ENCODE data around the gene ARMH4. TPM values are rescaled to one million over a fixed set of nuclear protein-coding genes. Genes with fewer than 3 reads are reported as not detected.

ARMH4 gene
- total and polyA plus RNA-seq, 4 donors = 0.38 to 3.2 (median 0.54) TPM

DNA sequence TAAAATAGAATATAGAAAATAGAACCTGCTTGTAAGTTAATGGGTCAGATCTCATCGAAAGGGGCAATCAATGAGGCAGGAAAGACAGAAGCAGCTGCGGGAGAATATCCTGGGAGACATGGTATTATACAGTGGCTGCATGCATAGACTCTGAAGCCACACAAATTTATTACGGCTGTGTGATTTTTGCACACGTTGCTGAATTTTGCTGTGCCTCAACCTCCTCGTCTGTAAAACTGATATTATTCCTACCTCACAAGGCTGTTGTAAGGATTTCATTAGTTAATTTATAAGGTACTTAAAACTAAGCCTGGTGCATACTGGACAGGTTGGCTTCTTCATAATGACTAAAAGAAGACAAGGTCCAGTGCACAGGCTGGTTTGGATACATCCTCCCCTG is 52.3 kb downstream of the ARMH4 start:
- TF ChIP-seq, protein P1, sequence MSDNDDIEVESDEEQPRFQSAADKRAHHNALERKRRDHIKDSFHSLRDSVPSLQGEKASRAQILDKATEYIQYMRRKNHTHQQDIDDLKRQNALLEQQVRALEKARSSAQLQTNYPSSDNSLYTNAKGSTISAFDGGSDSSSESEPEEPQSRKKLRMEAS (IDR thresholded peaks at IDR 0.05) = no peak
- TF ChIP-seq YY1 (IDR thresholded peaks at IDR 0.05) (no peak), SP1 (IDR thresholded peaks at IDR 0.05) (no peak), GABPA (IDR thresholded peaks at IDR 0.05 in 1 of 2, conservative IDR thresholded peaks at IDR 0.05 in 1 of 2) (no peak), FOXA1 (IDR thresholded peaks at IDR 0.05) (no peak)
- TF ChIP-seq, protein P2, sequence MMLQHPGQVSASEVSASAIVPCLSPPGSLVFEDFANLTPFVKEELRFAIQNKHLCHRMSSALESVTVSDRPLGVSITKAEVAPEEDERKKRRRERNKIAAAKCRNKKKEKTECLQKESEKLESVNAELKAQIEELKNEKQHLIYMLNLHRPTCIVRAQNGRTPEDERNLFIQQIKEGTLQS (IDR thresholded peaks at IDR 0.05) = no peak
- no peaks in the 10 kb centered on the region for H3K4me1 ChIP-seq (ENCODE audit: control insufficient read depth in 4 of 4, insufficient read depth in 4 of 4, low read length in 3 of 4)
- no peak overlapping the region for H3K4me3 ChIP-seq (ENCODE audit: low read depth in 1 of 3, low read length in 3 of 3)
- H3K36me3 ChIP-seq (ENCODE audit: control insufficient read depth in 4 of 4, insufficient read depth in 3 of 4, low read depth in 1 of 4, low read length in 3 of 4) = peaks cover 0 to 5% (median 0%) of the 10 kb centered on the region in 4 donors
- H3K9ac ChIP-seq (ENCODE audit: low read depth in 1 of 2, low read length in 2 of 2) = no peak overlapping the region
- H3K27ac ChIP-seq (ENCODE audit: low read depth in 1 of 2, low read length in 2 of 2) = no peak overlapping the region
- H3K9me3 ChIP-seq (ENCODE audit: control insufficient read depth in 4 of 4, low read length in 3 of 4) = no peaks in the 10 kb centered on the region
- H3K27me3 ChIP-seq (ENCODE audit: control insufficient read depth in 4 of 4, insufficient read depth in 4 of 4, low read length in 3 of 4) = peaks cover 0 to 2% (median 0%) of the 10 kb centered on the region in 4 donors
- DNase-seq (ENCODE audit: low spot score) = no peak
- 87% methylated on average over 5 of the region's 5 CpGs for WGBS

- Histone ChIP-seq H3K27ac (ENCODE audit: low read depth in 1 of 2, low read length in 2 of 2) (no peak overlapping the region), H3K4me1 (ENCODE audit: control insufficient read depth in 4 of 4, insufficient read depth in 4 of 4, low read length in 3 of 4) (no peaks in the 10 kb centered on the region)
These were observed 53.5 kb downstream of the ARMH4 start for GRCh38 chr14:58098507-58098906.

More at GRCh38 chr14:58098507-58098906, 53.5 kb downstream of the ARMH4 start:
- no peak for DNase-seq (ENCODE audit: low spot score)
- no peak overlapping the region for H3K4me3 ChIP-seq (ENCODE audit: low read depth in 1 of 3, low read length in 3 of 3)
- H3K27me3 ChIP-seq (ENCODE audit: control insufficient read depth in 4 of 4, insufficient read depth in 4 of 4, low read length in 3 of 4) = peaks cover 0 to 2% (median 0%) of the 10 kb centered on the region in 4 donors
- WGBS = 41% methylated on average over 1 of the region's 1 CpG
- H3K9ac ChIP-seq (ENCODE audit: low read depth in 1 of 2, low read length in 2 of 2) = no peak overlapping the region
- H3K9me3 ChIP-seq (ENCODE audit: control insufficient read depth in 4 of 4, low read length in 3 of 4) = no peaks in the 10 kb centered on the region
- no peak for TF ChIP-seq NR2F2 (IDR thresholded peaks at IDR 0.05)
- TF ChIP-seq SP1 (IDR thresholded peaks at IDR 0.05) = no peak
- TF ChIP-seq RXRA (IDR thresholded peaks at IDR 0.05) = no peak
- TF ChIP-seq YY1 (IDR thresholded peaks at IDR 0.05) = no peak
- TF ChIP-seq FOXA2 (IDR thresholded peaks at IDR 0.05) = no peak
- no peak for TF ChIP-seq HNF4A (conservative IDR thresholded peaks at IDR 0.05)
- TF ChIP-seq ZBTB33 (IDR thresholded peaks at IDR 0.05) = no peak
- TF ChIP-seq, protein P2 (IDR thresholded peaks at IDR 0.05) = no peak
- TF ChIP-seq, protein P1 (IDR thresholded peaks at IDR 0.05) = no peak
- TF ChIP-seq EGR1 (IDR thresholded peaks at IDR 0.05; ENCODE audit: low read depth in 2 of 2) = no peak
- no peak for TF ChIP-seq GABPA (IDR thresholded peaks at IDR 0.05 in 1 of 2, conservative IDR thresholded peaks at IDR 0.05 in 1 of 2)
- no peak for TF ChIP-seq HNF4G (IDR thresholded peaks at IDR 0.05)
- no peak for TF ChIP-seq FOXA1 (IDR thresholded peaks at IDR 0.05)
- TF ChIP-seq, protein P3, sequence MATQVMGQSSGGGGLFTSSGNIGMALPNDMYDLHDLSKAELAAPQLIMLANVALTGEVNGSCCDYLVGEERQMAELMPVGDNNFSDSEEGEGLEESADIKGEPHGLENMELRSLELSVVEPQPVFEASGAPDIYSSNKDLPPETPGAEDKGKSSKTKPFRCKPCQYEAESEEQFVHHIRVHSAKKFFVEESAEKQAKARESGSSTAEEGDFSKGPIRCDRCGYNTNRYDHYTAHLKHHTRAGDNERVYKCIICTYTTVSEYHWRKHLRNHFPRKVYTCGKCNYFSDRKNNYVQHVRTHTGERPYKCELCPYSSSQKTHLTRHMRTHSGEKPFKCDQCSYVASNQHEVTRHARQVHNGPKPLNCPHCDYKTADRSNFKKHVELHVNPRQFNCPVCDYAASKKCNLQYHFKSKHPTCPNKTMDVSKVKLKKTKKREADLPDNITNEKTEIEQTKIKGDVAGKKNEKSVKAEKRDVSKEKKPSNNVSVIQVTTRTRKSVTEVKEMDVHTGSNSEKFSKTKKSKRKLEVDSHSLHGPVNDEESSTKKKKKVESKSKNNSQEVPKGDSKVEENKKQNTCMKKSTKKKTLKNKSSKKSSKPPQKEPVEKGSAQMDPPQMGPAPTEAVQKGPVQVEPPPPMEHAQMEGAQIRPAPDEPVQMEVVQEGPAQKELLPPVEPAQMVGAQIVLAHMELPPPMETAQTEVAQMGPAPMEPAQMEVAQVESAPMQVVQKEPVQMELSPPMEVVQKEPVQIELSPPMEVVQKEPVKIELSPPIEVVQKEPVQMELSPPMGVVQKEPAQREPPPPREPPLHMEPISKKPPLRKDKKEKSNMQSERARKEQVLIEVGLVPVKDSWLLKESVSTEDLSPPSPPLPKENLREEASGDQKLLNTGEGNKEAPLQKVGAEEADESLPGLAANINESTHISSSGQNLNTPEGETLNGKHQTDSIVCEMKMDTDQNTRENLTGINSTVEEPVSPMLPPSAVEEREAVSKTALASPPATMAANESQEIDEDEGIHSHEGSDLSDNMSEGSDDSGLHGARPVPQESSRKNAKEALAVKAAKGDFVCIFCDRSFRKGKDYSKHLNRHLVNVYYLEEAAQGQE (IDR thresholded peaks at IDR 0.05) = no peak
- TF ChIP-seq JUND (IDR thresholded peaks at IDR 0.05) = no peak
- TF ChIP-seq TAF1 (conservative IDR thresholded peaks at IDR 0.05) = no peak
- TF ChIP-seq CTCF (IDR thresholded peaks at IDR 0.05; ENCODE audit: low read depth, low read length, missing input control) = no peak
- TF ChIP-seq RAD21 (IDR thresholded peaks at IDR 0.05) = no peak
- H3K36me3 ChIP-seq (ENCODE audit: control insufficient read depth in 4 of 4, insufficient read depth in 3 of 4, low read depth in 1 of 4, low read length in 3 of 4) = peaks cover 0 to 5% (median 0%) of the 10 kb centered on the region in 4 donors

Measured in liver (tissue), 9 donors.